KOPT-K1 (cell line): ENCODE data around the gene PALLD.

ENCODE experiments used
- H3K27ac ChIP-seq: fragments of 200-600 bp; sonication (generic); 2 replicates; pipeline ENCODE4 v1.5.1; 2016; ENCODE audit warnings: antibody characterized with exemption, mild to moderate bottlenecking, low read depth, low read length; ENCODE audit not compliant: poor library complexity, severe bottlenecking
- H3K36me3 ChIP-seq: fragments of 200-600 bp; sonication (generic); 2 replicates; pipeline ENCODE4 v1.5.1; 2017; ENCODE audit warnings: antibody characterized with exemption, mild to moderate bottlenecking, low read length, moderate library complexity; ENCODE audit not compliant: insufficient read depth
- H3K9me3 ChIP-seq: fragments of 200-600 bp; sonication (generic); 2 replicates; pipeline ENCODE4 v1.5.1; 2017; ENCODE audit warnings: antibody characterized with exemption, low read length, mild to moderate bottlenecking; ENCODE audit not compliant: insufficient read depth, poor library complexity, severe bottlenecking

PALLD gene

DNA sequence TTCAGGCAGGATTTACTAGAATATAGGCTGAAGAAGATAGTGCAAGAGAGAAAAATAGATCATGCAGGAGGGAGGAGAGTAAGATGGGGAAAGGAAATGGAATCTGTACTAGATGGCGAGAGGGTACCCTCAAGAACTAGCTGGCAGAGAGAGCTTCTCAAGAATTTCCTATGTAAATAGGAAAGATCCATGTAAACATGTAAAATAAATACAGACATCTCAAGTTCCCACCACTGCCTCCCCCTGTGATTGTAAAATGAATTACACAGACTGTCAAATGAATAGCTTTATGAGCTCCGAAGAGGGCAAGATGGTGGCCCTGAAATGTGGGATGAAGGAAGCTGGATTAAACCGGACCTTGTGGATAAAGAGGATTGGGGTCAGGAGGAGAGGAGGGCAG lies 178.0 kb downstream of the PALLD start:
- Histone ChIP-seq H3K9me3 (no peaks in the 10 kb centered on the region), H3K27ac (no peak overlapping the region), H3K36me3 (no peaks in the 10 kb centered on the region)

GRCh38 chr4:168677063-168677462 lies 180.2 kb downstream of the PALLD start:
- Histone ChIP-seq H3K36me3 (no peaks in the 10 kb centered on the region), H3K27ac (no peak overlapping the region), H3K9me3 (no peaks in the 10 kb centered on the region)

- no peaks in the 10 kb centered on the region for H3K36me3 ChIP-seq
Observed at GRCh38 chr4:168677879-168678278, 181.0 kb downstream of the PALLD start.

DNA sequence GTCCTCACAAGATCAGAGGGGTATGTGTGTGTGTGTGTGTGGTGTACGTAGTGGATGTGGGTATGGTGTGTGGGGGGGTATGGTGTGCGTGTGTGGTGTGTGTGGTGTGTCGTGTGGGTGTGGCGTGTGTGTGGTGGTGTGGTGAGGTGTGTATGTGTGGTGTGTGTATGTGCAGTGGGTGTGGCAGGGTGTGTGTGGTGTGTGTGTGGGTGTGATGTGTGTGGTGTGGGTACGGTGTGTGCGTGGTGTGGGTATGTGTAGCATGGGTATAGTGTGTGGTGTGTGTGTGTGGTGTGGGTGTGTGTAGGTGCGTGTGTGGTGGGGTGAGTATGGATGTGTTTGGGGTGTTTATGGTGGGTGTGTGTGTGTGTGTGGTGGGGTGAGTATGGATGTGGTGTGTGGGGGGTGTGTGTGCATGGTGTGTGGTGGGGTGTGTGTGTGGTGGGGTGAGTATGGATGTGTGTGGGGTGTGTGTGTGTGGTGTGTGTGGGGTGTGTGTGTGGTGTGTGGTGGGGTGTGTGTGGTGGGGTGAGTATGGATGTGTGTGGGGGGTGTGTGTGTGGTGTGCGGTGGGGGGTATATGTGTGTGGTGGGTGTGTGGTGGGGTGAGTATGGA lies 182.0 kb downstream of the PALLD start:
- H3K36me3 ChIP-seq, result no peaks in the 10 kb centered on the region
- no peak overlapping the region for H3K27ac ChIP-seq
- no peaks in the 10 kb centered on the region for H3K9me3 ChIP-seq

More at GRCh38 chr4:168677879-168678278, 181.0 kb downstream of the PALLD start:
- no peaks in the 10 kb centered on the region for H3K9me3 ChIP-seq
- H3K27ac ChIP-seq, result no peak overlapping the region

DNA sequence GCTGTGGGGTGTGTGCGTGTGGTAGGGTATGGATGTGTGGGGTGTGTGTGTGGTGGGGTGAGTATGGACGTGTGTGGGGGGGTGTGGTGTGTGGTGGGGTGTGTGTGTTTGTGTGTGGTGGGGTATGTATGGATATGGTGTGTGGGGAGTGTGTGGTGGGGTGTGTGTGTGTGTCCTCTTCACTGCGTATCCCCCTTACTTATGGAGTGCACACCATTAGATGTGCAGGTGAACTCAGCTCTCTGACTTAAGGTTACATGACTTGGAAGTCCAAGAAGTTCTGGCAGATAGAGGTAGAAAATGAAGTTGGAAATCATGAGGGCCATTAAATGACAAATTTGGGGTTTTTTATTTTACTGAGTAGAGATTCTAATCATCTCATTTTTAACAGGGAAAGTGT lies 182.5 kb downstream of the PALLD start:
- H3K27ac ChIP-seq, result no peak overlapping the region
- H3K9me3 ChIP-seq, result no peaks in the 10 kb centered on the region
- H3K36me3 ChIP-seq, result no peaks in the 10 kb centered on the region

DNA sequence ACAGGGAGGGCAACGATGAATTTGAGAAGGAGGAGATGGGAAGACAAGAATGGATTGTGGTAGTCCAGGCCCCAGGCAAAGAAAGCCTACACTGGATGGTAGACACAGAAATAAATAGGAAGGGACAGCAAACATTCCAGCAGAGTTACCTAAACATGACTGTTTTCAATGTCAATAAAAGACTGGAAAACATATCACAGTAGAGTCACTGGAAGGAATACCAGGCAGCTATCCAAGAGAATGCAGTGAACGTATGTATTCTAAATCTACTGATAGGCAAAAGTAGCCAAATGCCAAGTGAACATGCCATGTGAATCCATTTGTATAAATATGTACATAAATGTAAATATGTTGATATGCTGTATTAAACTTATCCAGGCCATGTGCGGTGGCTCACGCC lies 183.0 kb downstream of the PALLD start:
- Histone ChIP-seq H3K9me3 (no peaks in the 10 kb centered on the region), H3K36me3 (no peaks in the 10 kb centered on the region), H3K27ac (no peak overlapping the region)

DNA sequence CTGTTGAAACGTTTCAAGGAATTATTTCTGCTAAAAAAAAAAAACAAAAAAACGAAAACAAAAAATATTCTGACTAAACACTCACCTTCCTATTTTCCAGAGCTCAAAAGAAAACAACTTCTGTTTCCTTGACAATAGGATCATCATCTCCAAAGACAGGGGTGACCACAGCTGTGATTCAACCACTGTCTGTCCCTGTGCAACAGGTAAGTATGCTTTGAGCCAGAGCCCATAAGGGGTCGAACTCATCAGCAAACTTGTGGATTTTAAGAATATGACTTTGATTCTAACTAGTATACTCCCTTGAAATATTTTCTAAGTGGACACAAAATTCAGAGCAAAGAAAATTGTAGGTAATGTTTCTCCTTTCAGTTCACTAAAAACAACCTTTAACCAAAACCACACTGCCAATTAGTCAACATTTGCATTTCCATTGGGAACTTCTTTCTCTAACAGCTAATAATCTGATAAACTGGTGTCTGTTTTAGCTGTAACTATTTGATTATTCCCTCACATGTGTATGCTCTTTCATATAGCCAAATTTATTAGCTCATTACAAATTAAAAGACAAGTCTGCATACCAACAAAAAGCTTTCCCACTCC lies 186.1 kb downstream of the PALLD start:
- Histone ChIP-seq H3K9me3 (no peaks in the 10 kb centered on the region), H3K27ac (no peak overlapping the region)

DNA sequence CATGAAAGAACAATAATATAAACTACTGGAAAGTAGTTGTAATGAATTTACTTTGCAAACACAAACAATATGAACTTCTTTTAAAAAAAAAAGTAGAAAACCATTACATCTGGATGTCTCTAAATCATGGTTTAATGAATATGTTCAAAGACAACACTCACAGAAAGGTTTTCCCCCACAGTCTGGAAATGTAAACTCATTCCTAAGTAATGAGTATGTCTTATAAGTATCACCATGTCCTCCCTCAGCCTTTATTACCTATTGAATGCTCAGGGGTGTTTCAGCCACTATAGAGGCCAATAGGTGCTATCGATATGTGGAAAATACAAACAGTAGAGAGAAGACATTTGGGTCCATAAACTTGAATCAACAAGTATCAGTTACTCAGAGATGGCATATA lies 186.7 kb downstream of the PALLD start:
- no peak overlapping the region for H3K27ac ChIP-seq
- no peaks in the 10 kb centered on the region for H3K9me3 ChIP-seq
- H3K36me3 ChIP-seq, result no peaks in the 10 kb centered on the region

More for the DNA sequence above, 186.1 kb downstream of the PALLD start:
- H3K36me3 ChIP-seq, result no peaks in the 10 kb centered on the region

GRCh38 chr4:168685136-168685809 lies 188.4 kb downstream of the PALLD start:
- Histone ChIP-seq H3K9me3 (no peaks in the 10 kb centered on the region), H3K27ac (no peak overlapping the region), H3K36me3 (no peaks in the 10 kb centered on the region)

DNA sequence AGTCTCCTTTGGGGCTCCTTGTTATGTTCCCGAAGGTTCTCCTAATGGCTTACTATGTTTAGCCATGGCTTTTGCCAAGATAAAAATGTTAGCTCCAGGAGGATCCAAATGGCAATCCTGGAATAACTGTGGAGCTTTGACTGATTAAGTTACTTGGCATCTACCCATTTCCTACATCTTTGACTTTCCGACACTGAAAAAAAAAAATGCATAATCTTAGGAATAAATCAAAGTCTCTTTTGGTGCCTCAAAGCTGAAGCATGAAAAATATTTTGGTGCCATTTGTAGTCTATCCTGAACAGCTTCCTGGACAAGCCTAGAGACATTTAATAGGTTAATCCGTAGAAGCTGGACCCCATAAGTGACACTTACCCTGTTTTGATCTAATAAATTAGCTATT lies 191.7 kb downstream of the PALLD start:
- H3K27ac ChIP-seq, result no peak overlapping the region
- H3K9me3 ChIP-seq, result no peaks in the 10 kb centered on the region
- no peaks in the 10 kb centered on the region for H3K36me3 ChIP-seq

DNA sequence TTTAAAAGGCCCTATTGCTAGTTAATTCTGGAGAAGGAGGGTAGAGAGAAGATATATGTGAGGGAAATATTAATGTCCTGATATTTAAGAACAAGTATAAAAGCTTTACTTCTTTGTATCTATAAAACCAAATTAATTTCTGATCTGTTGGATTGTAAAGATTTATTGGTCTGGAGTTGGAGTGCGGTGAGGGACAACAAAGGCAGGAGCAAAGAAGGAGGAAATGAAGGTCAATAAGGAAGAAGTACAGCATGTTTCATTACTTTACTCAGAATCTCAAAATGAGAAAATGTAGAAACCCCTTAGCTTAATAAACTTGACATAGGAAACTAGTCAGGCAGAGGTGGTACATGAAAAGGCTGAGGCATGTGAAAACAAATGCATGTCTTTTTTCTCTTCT lies 192.9 kb downstream of the PALLD start:
- Histone ChIP-seq H3K9me3 (no peaks in the 10 kb centered on the region), H3K36me3 (no peaks in the 10 kb centered on the region), H3K27ac (no peak overlapping the region)

GRCh38 chr4:168690199-168690598 lies 193.3 kb downstream of the PALLD start:
- Histone ChIP-seq H3K9me3 (no peaks in the 10 kb centered on the region), H3K36me3 (no peaks in the 10 kb centered on the region), H3K27ac (no peak overlapping the region)

GRCh38 chr4:168691631-168692369 lies 194.9 kb downstream of the PALLD start:
- Histone ChIP-seq H3K36me3 (no peaks in the 10 kb centered on the region), H3K27ac (no peak overlapping the region), H3K9me3 (no peaks in the 10 kb centered on the region)

- no peak overlapping the region for H3K27ac ChIP-seq
- H3K36me3 ChIP-seq, result no peaks in the 10 kb centered on the region
- no peaks in the 10 kb centered on the region for H3K9me3 ChIP-seq
Observed at GRCh38 chr4:168693750-168694490, 197.1 kb downstream of the PALLD start.

DNA sequence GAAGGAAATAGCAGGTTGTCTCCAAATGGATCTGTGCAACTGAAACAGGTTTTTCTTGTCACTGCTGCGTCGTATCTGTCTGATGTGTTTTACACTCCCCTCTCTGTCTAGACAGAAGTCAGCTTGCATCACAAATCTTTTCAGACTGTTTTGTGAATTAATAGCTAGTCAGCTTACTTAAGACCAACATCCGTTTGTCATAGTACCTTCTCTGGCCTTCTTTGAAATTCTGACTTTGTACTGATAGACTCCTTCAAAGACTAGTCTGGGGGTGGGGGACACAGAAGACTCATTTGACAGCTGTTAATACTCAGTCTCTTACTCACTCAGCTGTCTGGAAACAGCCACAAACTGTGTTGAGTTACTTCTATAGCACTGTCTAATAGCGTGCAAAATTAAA lies 197.8 kb downstream of the PALLD start:
- no peaks in the 10 kb centered on the region for H3K9me3 ChIP-seq
- no peak overlapping the region for H3K27ac ChIP-seq
- H3K36me3 ChIP-seq, result no peaks in the 10 kb centered on the region
